Measurements from ENCODE around the gene TFPI.

DNA sequence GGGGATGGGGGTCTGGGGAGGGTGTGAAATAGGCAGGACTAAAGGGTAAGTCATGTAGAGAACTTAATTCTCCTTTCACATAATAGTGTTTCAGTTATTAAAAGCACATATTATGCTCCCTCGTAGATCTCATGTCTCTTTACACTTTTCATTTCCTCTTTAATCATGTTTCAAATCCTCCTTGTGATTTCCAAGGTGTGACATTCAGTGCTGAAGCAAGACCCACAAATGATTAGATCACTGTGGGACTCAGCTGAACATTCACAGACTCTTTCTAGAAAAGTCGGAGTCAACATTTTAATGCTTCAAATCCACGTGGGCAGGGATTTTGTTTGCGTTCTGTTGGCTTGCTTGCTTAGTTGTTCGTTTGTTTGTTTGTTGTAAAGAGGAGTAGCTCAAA is 71.4 kb downstream of the TFPI start:
- TF ChIP-seq, protein P1, sequence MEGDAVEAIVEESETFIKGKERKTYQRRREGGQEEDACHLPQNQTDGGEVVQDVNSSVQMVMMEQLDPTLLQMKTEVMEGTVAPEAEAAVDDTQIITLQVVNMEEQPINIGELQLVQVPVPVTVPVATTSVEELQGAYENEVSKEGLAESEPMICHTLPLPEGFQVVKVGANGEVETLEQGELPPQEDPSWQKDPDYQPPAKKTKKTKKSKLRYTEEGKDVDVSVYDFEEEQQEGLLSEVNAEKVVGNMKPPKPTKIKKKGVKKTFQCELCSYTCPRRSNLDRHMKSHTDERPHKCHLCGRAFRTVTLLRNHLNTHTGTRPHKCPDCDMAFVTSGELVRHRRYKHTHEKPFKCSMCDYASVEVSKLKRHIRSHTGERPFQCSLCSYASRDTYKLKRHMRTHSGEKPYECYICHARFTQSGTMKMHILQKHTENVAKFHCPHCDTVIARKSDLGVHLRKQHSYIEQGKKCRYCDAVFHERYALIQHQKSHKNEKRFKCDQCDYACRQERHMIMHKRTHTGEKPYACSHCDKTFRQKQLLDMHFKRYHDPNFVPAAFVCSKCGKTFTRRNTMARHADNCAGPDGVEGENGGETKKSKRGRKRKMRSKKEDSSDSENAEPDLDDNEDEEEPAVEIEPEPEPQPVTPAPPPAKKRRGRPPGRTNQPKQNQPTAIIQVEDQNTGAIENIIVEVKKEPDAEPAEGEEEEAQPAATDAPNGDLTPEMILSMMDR (IDR thresholded peaks at IDR 0.05) = no peak
- TF ChIP-seq POLR2AphosphoS5 (IDR thresholded peaks at IDR 0.05; ENCODE audit: low read depth, low read length) = no peak
- TF ChIP-seq, protein P2, sequence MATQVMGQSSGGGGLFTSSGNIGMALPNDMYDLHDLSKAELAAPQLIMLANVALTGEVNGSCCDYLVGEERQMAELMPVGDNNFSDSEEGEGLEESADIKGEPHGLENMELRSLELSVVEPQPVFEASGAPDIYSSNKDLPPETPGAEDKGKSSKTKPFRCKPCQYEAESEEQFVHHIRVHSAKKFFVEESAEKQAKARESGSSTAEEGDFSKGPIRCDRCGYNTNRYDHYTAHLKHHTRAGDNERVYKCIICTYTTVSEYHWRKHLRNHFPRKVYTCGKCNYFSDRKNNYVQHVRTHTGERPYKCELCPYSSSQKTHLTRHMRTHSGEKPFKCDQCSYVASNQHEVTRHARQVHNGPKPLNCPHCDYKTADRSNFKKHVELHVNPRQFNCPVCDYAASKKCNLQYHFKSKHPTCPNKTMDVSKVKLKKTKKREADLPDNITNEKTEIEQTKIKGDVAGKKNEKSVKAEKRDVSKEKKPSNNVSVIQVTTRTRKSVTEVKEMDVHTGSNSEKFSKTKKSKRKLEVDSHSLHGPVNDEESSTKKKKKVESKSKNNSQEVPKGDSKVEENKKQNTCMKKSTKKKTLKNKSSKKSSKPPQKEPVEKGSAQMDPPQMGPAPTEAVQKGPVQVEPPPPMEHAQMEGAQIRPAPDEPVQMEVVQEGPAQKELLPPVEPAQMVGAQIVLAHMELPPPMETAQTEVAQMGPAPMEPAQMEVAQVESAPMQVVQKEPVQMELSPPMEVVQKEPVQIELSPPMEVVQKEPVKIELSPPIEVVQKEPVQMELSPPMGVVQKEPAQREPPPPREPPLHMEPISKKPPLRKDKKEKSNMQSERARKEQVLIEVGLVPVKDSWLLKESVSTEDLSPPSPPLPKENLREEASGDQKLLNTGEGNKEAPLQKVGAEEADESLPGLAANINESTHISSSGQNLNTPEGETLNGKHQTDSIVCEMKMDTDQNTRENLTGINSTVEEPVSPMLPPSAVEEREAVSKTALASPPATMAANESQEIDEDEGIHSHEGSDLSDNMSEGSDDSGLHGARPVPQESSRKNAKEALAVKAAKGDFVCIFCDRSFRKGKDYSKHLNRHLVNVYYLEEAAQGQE (IDR thresholded peaks at IDR 0.05; ENCODE audit: insufficient read depth in 1 of 2, low read depth in 2 of 2, low read length in 1 of 2) = no peak

All from Panc1 (cell line).